ENCODE data around the gene NOD2. TPM values are rescaled to one million over a fixed set of nuclear protein-coding genes. Genes with fewer than 3 reads are reported as not detected.

NOD2 gene
- total RNA-seq (2014; rRNA removed; shearing (Covaris generic)): 0.15 and 0.21 TPM in 2 replicates

DNA sequence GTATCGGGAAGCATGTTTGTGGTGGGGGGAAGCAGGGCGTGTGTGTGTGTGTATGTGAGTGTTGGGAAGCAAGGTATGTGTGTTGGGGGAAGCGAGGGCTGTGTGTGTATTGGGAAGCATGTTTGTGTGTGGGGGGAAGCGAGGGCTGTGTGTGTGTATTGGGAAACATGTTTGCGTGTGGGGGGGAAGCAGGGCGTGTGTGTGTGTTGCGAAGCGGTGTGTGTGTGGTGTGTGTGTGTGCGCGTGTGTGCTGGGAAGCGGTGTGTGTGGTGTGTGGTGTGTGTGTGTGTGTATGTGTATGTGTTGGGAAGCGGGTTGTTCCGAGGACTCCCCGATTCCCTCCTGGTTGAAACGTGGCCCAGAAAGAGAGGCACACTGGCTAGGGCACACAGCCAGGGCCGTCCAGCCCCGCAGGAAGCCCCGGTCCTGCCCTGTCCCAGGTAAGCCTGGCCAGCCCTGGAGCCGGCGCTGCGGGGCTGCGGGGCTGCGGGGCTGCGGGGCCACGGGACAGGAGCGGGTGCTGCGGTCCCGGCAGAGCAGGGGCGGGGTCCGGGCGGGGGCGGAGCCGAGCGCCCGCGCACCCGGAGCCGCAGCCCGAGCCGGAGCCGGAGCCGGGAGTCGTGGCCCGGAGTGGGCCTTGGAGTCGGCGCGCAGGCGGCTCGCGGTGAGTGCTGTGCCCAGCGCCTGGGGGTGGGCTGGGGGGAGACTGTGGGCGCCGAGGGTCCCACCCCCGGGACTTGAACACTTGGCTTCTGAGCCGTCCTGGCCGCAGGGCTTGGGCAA, at the start of gene NOD2:
NOD2 (plus strand) TSS at position 608 of the 783 bp plus-strand sequence. CDS start 5,890 bp downstream, outside the sequence.

DNA sequence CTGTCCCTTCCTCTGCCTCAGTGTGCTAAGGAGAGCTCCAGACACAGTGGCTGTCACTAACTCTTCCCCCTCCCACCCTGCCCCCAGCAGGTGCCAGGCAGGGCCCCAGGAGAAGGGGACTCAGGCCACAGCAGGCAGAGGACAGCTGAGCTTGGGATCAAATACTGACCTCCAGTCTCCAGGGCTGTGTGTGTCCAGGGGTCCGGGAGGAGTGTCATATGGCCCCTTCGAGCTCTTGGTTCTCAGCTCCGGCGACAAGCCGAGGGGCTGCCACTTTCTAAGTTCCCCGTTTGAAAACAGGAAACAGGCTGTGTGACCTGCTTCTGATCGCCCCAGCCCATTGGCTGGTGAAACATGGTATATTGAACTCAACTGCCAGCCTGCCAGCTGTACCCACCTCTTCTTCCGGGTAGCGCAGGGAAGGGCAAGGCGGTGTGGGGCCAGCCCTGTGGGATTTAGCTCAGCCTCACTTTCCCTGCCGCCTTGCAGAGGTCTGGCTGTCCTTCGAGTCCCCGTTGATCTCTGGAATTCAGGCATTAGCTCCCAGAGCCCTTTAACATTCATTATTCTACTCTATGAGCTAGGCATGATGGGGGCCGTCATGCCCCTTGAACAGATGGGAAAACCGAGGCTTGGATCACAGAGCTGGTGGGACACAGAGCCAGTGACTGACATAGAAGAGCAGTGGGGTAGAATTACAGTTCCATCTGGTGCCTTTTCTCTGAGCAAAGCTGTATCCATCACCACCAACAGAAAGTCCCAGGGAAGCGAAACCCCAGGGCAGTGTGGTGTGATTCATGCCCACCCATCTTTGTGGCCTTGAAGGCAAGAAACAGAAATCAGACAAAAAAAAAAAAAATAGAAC, 12.2 kb upstream of the NOD2 start, which contains the start of gene SNX20:
SNX20 (minus strand) TSS at position 292 of the 865 bp plus-strand sequence. CDS start 3,786 bp downstream, outside the sequence.

DNA sequence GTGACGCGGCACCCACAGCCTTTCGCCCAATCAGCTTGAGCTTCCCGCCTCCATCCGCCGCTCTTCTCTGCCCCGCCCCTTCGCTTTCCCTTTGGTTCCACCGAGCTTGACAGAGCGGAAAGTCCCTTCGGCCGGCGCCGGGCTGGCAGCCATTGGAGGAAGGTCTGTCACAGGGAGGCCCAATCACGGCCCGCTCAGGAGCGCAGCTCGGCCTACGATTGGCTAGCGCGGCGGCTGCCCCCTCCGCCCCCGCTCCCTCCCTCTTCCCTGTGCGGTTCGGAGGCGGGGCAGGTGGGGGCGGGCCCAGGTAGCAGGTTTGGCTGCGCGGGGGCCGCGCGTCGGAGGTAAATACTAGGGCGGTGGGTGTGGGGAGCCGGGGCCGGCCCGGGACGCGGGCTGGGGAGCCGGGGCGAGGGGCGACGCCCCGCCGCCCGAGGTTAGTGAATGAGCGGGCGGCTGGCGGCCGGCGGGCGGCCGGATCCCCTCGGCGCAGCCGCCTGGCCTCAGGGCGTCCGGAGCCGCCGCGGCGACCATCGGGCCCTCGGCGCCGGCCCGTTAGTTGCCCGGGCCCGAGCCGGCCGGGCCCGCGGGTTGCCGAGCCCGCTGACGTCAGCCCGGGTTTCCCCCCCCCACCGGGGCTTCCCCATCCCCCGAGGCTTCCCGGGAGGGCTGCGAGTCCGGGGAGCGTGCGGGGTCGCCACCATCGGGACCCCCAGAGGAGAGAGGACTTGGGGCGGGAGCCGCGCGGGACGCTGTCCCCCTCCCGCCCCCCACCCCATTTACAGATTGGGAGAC, 48.6 kb downstream of the NOD2 start, which contains the start of gene CYLD:
CYLD (plus strand) TSS at position 306 of the 795 bp plus-strand sequence. CDS start 7,613 bp downstream, outside the sequence.

Small RNAs within 50 kb of the gene (small RNA-seq; reads per million reads assigned to genes)
- gene MIR3181: not detected

Other genes with a start within 250 kb of the NOD2 start
- 0.08 TPM in 2 replicates for gene NKD1, start 145.2 kb upstream of the NOD2 start, total RNA-seq (2014; rRNA removed; shearing (Covaris generic))
- gene SNX20, start 12.3 kb upstream of the NOD2 start, total RNA-seq (2014; rRNA removed; shearing (Covaris generic)): not detected in 2 replicates
- gene CYLD, start 48.5 kb downstream of the NOD2 start, total RNA-seq (2014; rRNA removed; shearing (Covaris generic)): 10.4 and 13.8 TPM in 2 replicates

Measured in A375 (cell line).